H1 (cell line): ENCODE results near the gene TSPAN32. TPM values are rescaled to one million over a fixed set of nuclear protein-coding genes. Genes with fewer than 3 reads are reported as not detected.

ENCODE experiments used
- ATF2 ChIP-seq: IDR thresholded peaks from 2 replicates; pipeline ENCODE4 v1.6.1; 2012; ENCODE audit warnings: low read length, inconsistent platforms
- CREB1 ChIP-seq: IDR thresholded peaks from 2 replicates; pipeline ENCODE4 v1.6.1; 2012; ENCODE audit warnings: inconsistent platforms
- EGR1 ChIP-seq: IDR thresholded peaks from 2 replicates; pipeline ENCODE4 v1.6.1; 2011; ENCODE audit warnings: low read depth, low read length, borderline replicate concordance
- GTF2F1 ChIP-seq: IDR thresholded peaks from 2 replicates; pipeline ENCODE4 v1.6.1; 2012; ENCODE audit warnings: low read depth, low read length, improper control_type of control experiment, borderline replicate concordance
- KDM1A ChIP-seq: fragments of 200-600, 300-600 bp; sonication (generic); IDR thresholded peaks from 2 replicates; pipeline ENCODE4 v1.7.1; 2016; ENCODE audit warnings: mild to moderate bottlenecking, low read length, borderline replicate concordance
- TCF12 ChIP-seq: IDR thresholded peaks from 2 replicates; pipeline ENCODE4 v1.6.1; 2011; ENCODE audit warnings: low read depth, mild to moderate bottlenecking, low read length
- polyA plus RNA-seq, 7 experiments: library from polyadenylated mRNA; depleted of rRNA in 3 of 7; stranded (reverse) in 5 of 7; unstranded in 2 of 7; fragments of >200 nt in 5 of 7; fragments of 200-250 nt in 2 of 7; gene quantifications; 1 replicate in 5 of 7; 2 replicates in 1 of 7; 4 replicates in 1 of 7; pipeline versions ENCODE4 v1.2.1 to v1.2.3, GENCODE V29; 2011 to 2013; ENCODE audit warnings: missing spikeins in 2 of 7, mixed read lengths in 2 of 7
- total RNA-seq: library from RNA; stranded (reverse); fragmentation: NEBNext Ultra II Directional; extraction: Animal tissue kit (Norgen Biotek cat#: 25700); gene quantifications from 2 replicates; pipeline ENCODE4 v1.2.1, GENCODE V29; 2021

TSPAN32 gene
- total and polyA plus RNA-seq, 2 of the 8 experiments (the other 6 are each of a cell fraction or from before 2014, with no cell fraction given), result not detected

GRCh38 chr11:2342981-2343380 lies 41.2 kb downstream of the TSPAN32 start (continued):
- TF ChIP-seq ATF2 (no peak), EGR1 (no peak), GTF2F1 (no peak), KDM1A (no peak), TCF12 (no peak), CREB1 (no peak)
